Loucy (cell line): Measurements from ENCODE around the gene FHL1.

ENCODE experiments used
- H2AFZ ChIP-seq: fragments of 200-600 bp; sonication (generic); 2 replicates; pipeline ENCODE4 v1.6.0; 2016; ENCODE audit warnings: antibody characterized with exemption, mild to moderate bottlenecking, low read length, moderate library complexity
- H3F3A ChIP-seq: fragments of 200-600 bp; 2 replicates; pipeline ENCODE4 v1.6.0; 2016; ENCODE audit warnings: antibody characterized with exemption, low read depth, mild to moderate bottlenecking
- H3K27me3 ChIP-seq: fragments of 200-600 bp; sonication (generic); 2 replicates; pipeline ENCODE4 v1.6.1; 2014; ENCODE audit warnings: low read length, mild to moderate bottlenecking; ENCODE audit not compliant: insufficient read depth, poor library complexity, severe bottlenecking
- H3K36me3 ChIP-seq: fragments of 200-600 bp; sonication (generic); 2 replicates; pipeline ENCODE4 v1.6.1; 2016; ENCODE audit warnings: low read length; ENCODE audit not compliant: insufficient read depth
- H3K4me1 ChIP-seq: fragments of 200-600 bp; sonication (generic); 2 replicates; pipeline ENCODE4 v1.5.1; 2014; ENCODE audit warnings: low read length, mild to moderate bottlenecking; ENCODE audit not compliant: insufficient read depth, poor library complexity, severe bottlenecking
- H3K4me2 ChIP-seq: fragments of 200-600 bp; sonication (generic); 2 replicates; pipeline ENCODE4 v1.6.0; 2014; ENCODE audit warnings: antibody characterized with exemption, low read length, low read depth, mild to moderate bottlenecking; ENCODE audit not compliant: poor library complexity, severe bottlenecking
- H3K4me3 ChIP-seq: fragments of 200-600 bp; sonication (generic); 2 replicates; pipeline ENCODE4 v1.5.1; 2014; ENCODE audit warnings: low read length, mild to moderate bottlenecking, mixed read lengths; ENCODE audit not compliant: poor library complexity, severe bottlenecking
- H3K79me2 ChIP-seq: fragments of 200-600 bp; sonication (generic); 2 replicates; pipeline ENCODE4 v1.6.1; 2014; ENCODE audit warnings: low read length; ENCODE audit not compliant: insufficient read depth
- H3K9ac ChIP-seq: fragments of 200-600 bp; sonication (generic); 2 replicates; pipeline ENCODE4 v1.6.0; 2014; ENCODE audit warnings: mild to moderate bottlenecking, low read depth, low read length, moderate library complexity; ENCODE audit not compliant: poor library complexity, severe bottlenecking
- H3K9me2 ChIP-seq: fragments of 200-600 bp; sonication (generic); replicated peaks from 2 replicates; pipeline ENCODE4 v1.6.1; 2016; ENCODE audit warnings: low read depth, low read length, mixed read lengths
- H3K9me3 ChIP-seq: fragments of 200-600 bp; sonication (generic); 2 replicates; pipeline ENCODE4 v1.6.1; 2014; ENCODE audit warnings: mild to moderate bottlenecking, antibody characterized with exemption, low read length, low read depth; ENCODE audit not compliant: insufficient read depth
- H4K20me1 ChIP-seq: fragments of 200-600 bp; sonication (generic); 2 replicates; pipeline ENCODE4 v1.6.0; 2014; ENCODE audit warnings: antibody characterized with exemption, low read length, mild to moderate bottlenecking; ENCODE audit not compliant: insufficient read depth, poor library complexity, severe bottlenecking
- EZH2phosphoT487 ChIP-seq: fragments of 200-600 bp; IDR thresholded peaks from 2 replicates; pipeline ENCODE4 v1.6.1; 2018; ENCODE audit warnings: antibody characterized with exemption, mild to moderate bottlenecking, moderate library complexity, borderline replicate concordance
- TF ChIP-seq, protein P1 (sequence below): fragments of 200-600 bp; sonication (generic); conservative IDR thresholded peaks from 2 replicates; pipeline ENCODE4 v1.5.1; 2014; ENCODE audit warnings: mild to moderate bottlenecking, antibody characterized with exemption, low read length

The FHL1 gene

DNA sequence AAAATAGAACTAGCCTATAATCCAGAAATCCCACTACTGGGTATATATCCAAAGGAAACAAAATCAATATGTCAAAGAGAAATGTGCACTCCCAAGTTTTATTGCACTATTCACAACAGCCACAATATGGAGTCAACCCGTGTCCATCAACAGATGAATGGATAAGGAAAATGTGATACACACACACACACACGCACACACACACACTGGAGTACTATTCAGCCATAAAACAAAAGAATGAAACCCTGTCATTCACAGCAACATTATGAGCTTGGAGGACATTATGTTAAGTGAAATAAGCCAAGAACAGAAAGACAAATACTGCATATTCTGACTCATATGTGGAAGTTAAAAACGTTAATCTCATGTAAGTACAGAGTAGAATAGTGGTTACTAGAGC, 5.8 kb upstream of the FHL1 start:
- TF ChIP-seq, protein P1, sequence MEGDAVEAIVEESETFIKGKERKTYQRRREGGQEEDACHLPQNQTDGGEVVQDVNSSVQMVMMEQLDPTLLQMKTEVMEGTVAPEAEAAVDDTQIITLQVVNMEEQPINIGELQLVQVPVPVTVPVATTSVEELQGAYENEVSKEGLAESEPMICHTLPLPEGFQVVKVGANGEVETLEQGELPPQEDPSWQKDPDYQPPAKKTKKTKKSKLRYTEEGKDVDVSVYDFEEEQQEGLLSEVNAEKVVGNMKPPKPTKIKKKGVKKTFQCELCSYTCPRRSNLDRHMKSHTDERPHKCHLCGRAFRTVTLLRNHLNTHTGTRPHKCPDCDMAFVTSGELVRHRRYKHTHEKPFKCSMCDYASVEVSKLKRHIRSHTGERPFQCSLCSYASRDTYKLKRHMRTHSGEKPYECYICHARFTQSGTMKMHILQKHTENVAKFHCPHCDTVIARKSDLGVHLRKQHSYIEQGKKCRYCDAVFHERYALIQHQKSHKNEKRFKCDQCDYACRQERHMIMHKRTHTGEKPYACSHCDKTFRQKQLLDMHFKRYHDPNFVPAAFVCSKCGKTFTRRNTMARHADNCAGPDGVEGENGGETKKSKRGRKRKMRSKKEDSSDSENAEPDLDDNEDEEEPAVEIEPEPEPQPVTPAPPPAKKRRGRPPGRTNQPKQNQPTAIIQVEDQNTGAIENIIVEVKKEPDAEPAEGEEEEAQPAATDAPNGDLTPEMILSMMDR, result no peak
- no peak for TF ChIP-seq EZH2phosphoT487
- Histone ChIP-seq H3K4me1 (no peaks in the 10 kb centered on the region), H3K9me3 (no peaks in the 10 kb centered on the region), H3K27me3 (no peaks in the 10 kb centered on the region), H3K36me3 (no peaks in the 10 kb centered on the region), H3F3A (no peaks in the 10 kb centered on the region), H3K9ac (no peak overlapping the region), H2AFZ (no peak overlapping the region), H3K9me2 (no peaks in the 10 kb centered on the region), H4K20me1 (no peaks in the 10 kb centered on the region), H3K4me3 (no peak overlapping the region), H3K79me2 (no peaks in the 10 kb centered on the region), H3K4me2 (no peak overlapping the region)

DNA sequence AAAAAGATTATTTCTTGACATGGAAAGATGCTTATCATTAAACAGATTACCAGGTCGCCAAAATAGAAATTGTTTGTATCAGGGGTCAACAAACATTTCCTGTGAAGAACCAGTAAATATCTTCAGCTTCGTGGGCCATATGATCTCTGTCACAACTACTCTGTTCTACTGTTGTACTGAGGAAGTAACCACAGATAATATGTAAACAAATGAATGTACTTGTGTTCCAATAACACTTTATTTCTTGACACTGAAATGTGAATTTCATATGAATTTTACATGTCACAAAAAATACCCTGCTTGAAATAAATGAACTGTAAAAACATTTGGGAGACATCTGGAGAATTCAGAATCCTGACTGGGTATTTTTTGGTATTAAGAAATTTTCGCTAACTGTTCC, 4.7 kb upstream of the FHL1 start:
- H3K36me3 ChIP-seq, result no peaks in the 10 kb centered on the region
- no peak overlapping the region for H3K4me3 ChIP-seq
- H3K9me3 ChIP-seq, result no peaks in the 10 kb centered on the region
- H3K4me1 ChIP-seq, result no peaks in the 10 kb centered on the region
- no peaks in the 10 kb centered on the region for H3F3A ChIP-seq
- H3K4me2 ChIP-seq, result no peak overlapping the region
- H2AFZ ChIP-seq, result no peak overlapping the region
- H3K9me2 ChIP-seq, result no peaks in the 10 kb centered on the region
- H3K27me3 ChIP-seq, result no peaks in the 10 kb centered on the region
- H4K20me1 ChIP-seq, result no peaks in the 10 kb centered on the region
- no peaks in the 10 kb centered on the region for H3K79me2 ChIP-seq
- no peak overlapping the region for H3K9ac ChIP-seq
- TF ChIP-seq, protein P1, result no peak
- no peak for TF ChIP-seq EZH2phosphoT487

DNA sequence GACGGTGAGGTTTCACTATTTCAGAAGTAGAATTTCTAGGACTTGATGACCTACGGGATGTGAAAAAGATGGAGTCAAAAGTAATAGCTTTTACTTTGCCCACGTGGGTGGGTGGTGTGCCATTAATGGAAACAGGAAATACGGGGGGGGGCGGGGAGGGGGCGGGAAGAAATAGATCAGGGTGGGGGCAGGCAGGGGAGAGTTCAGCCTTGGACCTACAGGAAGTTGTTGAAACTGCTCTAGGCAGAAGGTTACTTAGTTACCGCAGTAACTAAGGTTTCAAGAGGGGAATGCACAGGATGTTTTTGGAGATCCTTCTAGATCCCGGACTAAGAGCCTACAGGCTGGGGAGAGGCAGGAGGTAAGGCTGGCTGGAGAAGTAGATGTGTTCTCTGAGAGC, 3.6 kb upstream of the FHL1 start:
- no peaks in the 10 kb centered on the region for H3K27me3 ChIP-seq
- H3K79me2 ChIP-seq, result no peaks in the 10 kb centered on the region
- H2AFZ ChIP-seq, result no peak overlapping the region
- no peaks in the 10 kb centered on the region for H3F3A ChIP-seq
- no peaks in the 10 kb centered on the region for H3K36me3 ChIP-seq
- H3K4me1 ChIP-seq, result no peaks in the 10 kb centered on the region
- H3K9me3 ChIP-seq, result no peaks in the 10 kb centered on the region
- TF ChIP-seq, protein P1, result no peak
- no peak for TF ChIP-seq EZH2phosphoT487
- no peak overlapping the region for H3K4me3 ChIP-seq
- no peak overlapping the region for H3K9ac ChIP-seq
- H4K20me1 ChIP-seq, result no peaks in the 10 kb centered on the region
- H3K9me2 ChIP-seq, result no peaks in the 10 kb centered on the region
- H3K4me2 ChIP-seq, result peak overlapping the region; percentile 56
